HG03280 (cell line): ENCODE data around the gene ANO9.

Experiments
- ATAC-seq: cut with Tn5 transposase; IDR thresholded peaks from one replicate; pipeline ENCODE4 v1.9.1; 2021; ENCODE audit warnings: mild to moderate bottlenecking, moderate library complexity; ENCODE audit not compliant: unreplicated experiment

Gene ANO9

DNA sequence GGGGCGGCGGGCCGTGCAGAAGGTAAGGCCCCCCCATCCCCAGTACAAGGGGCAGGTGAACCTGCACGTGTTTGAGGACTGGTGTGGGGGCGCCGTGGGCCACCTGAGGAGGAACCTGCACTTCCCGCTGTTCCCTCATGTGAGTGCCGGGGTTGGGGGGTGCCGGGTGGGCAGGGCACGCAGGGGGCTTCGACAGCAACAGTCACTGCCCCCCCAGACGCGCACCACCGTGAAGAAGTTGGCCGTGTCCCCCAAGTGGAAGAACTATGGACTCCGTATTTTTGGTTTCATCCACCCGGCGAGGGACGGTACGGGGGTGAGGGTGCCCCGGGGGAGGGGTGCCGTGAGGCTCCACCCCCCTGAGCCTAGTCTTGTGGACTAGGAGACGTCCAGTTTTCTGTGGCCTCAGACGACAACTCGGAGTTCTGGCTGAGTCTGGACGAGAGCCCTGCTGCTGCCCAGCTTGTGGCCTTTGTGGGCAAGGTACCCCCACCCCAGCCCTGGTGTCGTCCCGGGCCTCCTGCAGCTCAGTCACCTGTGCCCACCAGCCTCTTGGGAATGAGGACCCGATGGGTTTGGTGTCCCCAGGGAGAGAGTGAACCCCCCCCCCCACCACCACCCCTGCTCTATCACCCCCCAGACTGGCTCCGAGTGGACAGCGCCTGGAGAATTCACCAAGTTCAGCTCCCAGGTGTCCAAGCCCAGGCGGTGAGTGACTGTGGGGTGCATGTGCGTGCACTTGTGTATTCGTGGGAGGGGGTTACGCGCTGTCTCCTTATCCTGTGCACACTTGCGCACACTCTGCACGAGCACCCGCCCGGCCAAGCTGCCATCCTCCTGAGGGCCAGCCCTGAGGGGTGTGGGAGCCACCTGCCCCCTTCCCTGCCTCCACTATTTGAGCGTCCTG is 68.7 kb downstream of the ANO9 start:
- ATAC-seq, result no peak

DNA sequence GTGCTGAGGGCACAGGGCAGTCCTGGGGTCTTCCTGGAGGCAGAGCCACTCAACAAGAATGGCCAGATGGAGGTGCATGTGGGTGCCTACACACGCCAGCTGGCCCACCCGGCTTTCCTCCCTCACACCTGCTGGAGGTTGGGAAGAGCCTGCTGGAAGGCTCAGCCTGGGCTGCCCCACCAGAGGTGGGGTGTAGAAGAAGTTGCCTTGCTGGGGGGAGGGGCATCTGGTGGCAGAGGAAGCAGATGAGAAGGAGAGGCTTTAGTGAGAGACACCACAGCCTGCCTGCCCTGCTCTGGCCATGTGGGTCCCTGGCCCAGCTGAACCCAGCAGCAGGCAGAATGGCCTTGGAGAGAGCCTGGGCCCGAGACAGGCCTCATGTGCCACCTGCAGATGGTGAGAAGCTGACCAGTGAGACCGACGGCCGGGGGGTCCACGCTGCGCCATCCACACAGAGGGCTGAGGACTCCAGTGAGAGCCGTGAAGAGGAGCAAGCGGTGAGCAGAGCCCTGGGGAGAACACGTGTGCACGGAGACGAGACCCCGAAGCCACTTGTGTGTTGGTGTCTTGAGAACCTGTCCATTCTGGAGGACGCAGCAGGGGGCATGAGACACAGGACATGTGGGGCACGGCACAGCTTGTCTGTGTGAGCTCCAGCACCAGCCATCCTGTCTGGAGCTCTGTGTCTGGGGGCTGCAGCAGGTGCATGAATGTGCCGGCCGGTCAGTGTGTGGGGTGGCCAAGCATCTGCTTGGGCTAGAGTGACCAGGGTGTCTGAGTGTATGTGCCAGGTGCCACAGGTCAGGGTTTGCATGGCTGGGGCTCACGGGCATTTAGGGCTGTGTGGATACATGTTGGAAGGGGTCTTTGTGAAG is 69.9 kb downstream of the ANO9 start:
- ATAC-seq, result no peak

DNA sequence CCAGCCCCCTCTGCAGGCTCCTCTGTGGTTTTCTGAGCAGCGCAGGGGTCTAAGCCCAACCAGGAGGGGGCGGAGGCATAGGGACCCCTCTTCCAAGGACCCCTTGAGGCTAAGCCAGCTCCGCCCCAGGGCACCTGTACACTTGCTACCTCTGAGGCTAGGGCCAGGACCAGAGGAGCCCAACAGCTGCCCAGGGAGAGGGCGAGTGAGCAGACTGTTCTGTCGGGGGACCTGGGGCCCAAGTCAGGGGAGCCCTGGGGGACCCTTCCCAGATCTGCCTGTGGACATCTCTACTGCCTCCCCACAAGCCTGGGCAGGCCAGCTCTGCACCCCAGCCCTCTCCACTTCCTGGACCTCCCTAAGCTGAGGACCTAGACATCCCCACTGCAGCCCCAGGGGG is 70.8 kb downstream of the ANO9 start:
- no peak for ATAC-seq

DNA sequence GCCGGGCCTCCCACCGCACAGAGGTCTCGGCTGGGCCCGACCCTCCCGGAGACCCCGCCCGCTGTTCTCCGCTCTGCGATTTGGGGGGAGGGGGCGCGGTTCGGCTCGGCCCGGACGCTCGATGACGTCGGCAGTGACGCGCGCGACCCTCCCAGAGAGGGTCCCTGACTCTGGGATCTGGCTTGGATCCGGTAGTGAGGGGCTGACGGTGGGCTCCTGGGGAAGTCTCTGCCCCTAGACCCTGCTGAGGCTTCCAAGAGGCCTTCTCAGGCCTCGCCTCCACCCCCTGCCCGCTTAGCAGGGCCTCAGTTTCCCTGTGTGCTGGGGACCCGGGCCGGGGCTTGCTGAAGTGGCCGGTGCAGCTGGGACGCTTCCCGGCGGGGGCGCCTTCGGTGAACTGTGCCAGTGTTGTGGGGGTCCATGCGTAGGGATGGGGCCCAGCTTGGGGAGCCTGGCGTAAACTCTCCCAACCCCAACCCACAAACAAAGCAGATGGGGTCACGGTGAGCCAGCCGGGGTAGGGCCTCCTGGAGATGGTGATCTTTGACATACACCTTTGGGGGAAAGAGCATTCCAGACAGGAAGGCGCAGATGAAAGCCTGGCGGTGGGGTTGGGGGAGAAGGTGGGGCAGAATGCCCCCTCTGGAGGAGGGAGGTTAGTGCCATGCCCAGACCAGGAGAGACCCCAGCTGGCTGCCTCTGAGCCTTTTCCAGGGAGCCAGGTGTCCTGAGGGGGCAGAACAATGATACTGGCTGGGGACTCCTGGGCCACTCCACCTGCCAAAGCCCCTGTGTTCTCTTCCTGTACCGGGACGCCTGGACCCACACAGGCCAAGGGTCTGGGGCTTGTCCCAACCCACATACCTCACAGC is 71.5 kb downstream of the ANO9 start:
- ATAC-seq, result no peak

DNA sequence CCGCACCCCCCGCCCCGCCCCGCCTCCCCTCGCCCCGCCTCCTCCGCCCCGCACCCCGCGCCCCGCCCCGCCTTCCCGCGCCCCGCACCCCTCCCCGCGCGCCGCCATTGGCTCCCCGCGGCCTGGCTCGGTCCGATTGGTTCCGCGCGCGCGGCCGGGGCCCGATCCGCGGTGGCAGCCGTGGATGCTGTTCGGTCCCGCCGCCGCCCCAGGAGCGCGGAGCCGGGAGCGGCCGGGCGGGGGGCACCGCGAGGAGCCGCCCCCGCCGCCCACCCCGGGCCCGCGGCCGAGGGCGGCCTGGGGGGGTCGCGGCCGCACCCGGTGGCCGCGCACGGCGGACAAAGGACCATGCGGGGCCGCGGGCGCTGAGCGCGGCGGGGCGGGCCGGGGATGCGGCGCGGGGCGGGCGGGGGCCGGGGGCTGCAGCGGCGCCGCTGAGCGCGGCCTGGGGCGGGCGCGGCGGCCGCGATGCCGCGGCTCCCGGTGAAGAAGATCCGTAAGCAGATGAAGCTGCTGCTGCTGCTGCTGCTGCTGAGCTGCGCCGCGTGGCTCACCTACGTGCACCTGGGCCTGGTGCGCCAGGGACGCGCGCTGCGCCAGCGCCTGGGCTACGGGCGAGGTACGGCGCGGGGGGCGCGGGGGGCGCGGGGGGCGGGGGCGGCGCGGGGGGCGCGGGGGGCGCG is 72.3 kb downstream of the ANO9 start, which contains the start of gene B4GALNT4:
B4GALNT4 (plus strand) TSS at position 164 of the 683 bp plus-strand sequence; CDS start at position 469, 305 bp downstream.
- ATAC-seq, result no peak

DNA sequence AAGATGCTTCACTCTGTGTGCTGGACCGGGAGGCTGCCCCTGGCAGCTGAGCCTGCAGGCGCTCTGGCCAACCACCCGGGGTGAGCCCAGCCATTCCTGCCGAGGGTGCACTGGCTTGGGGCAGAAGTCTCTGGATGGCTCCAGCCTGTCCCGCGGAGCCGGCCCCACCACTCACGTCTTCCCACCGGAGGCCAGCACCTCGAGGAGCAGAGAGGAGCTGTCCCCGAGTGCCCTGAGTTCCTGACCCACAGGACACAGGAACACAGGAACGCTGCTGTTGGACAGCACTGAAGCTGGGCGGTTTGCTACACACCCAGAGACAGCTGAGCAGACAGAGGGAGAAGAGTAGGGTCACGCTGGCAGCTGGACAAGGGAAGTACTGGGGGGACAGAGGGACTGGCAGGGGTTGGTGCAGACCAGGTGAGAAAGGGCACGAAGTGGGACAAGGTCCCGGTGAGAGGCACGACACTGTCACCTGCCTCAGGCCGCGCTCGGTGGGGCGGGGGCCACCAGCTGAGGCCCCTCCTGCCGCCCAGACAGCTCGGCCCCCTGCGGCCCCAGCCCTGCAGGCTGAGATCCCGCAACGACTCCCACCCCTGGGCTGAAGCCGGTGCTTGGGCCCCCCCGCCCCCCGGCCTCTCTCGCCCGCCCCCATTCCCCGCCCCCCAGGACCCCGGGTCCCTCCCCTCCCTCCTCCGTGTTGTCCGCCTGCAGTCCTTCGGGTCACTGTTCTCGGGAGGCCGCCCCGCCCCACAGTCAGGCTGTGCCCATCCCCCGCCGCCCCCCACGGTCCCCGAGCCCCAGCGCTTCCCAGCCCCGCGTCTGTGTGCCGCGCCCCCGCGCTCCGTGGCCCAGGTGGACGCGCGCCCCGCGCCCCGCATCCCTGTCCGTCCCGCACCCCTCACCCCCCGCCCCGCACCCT is 73.1 kb downstream of the ANO9 start:
- no peak for ATAC-seq

DNA sequence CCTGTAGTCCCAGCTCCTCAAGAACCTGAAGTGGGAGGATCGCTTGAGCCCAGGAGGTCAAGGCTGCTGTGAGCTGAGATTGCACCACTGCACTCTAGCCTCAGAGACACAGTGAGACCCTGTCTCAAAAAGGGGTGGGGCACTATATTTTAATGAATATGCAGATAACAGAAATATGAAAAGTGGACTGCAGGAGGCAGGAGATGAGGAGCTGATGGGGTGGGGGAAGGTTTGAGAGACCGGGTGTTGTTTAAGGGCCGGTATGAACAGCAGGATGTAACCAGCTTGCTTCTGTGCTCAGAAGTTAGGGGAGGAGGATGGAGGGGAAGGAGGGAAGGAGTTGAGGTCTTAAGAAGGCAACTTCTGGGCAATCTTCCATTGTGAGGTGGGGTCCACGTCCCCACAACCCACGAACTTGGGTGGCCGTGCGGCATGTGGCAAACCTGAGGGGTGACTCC is 73.8 kb downstream of the ANO9 start:
- ATAC-seq, result no peak
